Measurements from ENCODE around the gene HNMT. TPM values are rescaled to one million over a fixed set of nuclear protein-coding genes. Genes with fewer than 3 reads are reported as not detected.

HNMT gene
- total and polyA plus RNA-seq, 7 donors: 29.9 to 124 (median 59.2) TPM

DNA sequence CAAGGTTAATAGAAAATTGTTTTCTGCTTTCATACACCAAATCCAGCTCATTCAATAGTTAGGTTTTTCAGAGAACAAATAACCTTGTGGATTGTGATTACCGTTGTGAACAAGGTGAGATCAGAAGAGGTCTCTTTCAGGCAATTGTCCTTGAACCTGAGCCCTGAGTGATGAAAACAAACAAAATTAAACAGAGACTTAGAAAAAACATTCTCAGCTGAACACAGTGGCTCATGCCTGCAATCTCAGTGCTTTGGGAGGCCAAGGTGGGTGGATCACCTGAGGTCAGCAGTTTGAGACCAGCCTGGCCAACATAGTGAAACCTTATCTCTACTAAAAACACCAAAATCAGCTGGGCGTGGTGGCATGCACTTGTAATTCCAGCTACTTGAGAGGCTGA lies 68.1 kb downstream of the HNMT start:
- 60 to 82% methylated on average over 2 of the region's 2 CpGs for WGBS, 2 donors
- no peaks in the 10 kb centered on the region for H3K4me1 ChIP-seq
- no peak overlapping the region for H3K27ac ChIP-seq
- H3K27me3 ChIP-seq: no peaks in the 10 kb centered on the region
- intact Hi-C loops (cut with DNase I): no loop called here
- H3K36me3 ChIP-seq: no peaks in the 10 kb centered on the region
- TF ChIP-seq POLR2AphosphoS5 (IDR thresholded peaks at IDR 0.05) (no peak), POLR2A (IDR thresholded peaks at IDR 0.05) (no peak), EP300 (IDR thresholded peaks at IDR 0.05) (no peak)
- TF ChIP-seq, protein P1, sequence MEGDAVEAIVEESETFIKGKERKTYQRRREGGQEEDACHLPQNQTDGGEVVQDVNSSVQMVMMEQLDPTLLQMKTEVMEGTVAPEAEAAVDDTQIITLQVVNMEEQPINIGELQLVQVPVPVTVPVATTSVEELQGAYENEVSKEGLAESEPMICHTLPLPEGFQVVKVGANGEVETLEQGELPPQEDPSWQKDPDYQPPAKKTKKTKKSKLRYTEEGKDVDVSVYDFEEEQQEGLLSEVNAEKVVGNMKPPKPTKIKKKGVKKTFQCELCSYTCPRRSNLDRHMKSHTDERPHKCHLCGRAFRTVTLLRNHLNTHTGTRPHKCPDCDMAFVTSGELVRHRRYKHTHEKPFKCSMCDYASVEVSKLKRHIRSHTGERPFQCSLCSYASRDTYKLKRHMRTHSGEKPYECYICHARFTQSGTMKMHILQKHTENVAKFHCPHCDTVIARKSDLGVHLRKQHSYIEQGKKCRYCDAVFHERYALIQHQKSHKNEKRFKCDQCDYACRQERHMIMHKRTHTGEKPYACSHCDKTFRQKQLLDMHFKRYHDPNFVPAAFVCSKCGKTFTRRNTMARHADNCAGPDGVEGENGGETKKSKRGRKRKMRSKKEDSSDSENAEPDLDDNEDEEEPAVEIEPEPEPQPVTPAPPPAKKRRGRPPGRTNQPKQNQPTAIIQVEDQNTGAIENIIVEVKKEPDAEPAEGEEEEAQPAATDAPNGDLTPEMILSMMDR (IDR thresholded peaks at IDR 0.05): no peak
- DNase-seq: no peak
- H3K4me3 ChIP-seq: no peak overlapping the region
- H3K9me3 ChIP-seq: no peaks in the 10 kb centered on the region

GRCh38 chr2:138034536-138034935 lies 70.3 kb downstream of the HNMT start:
- H3K27me3 ChIP-seq: no peaks in the 10 kb centered on the region
- H3K27ac ChIP-seq: no peak overlapping the region
- no peaks in the 10 kb centered on the region for H3K9me3 ChIP-seq
- no peak for DNase-seq
- H3K4me3 ChIP-seq: no peak overlapping the region
- H3K4me1 ChIP-seq: no peaks in the 10 kb centered on the region
- intact Hi-C loops (cut with DNase I): no loop called here
- WGBS, 2 donors: 89 to 95% methylated on average over 3 of the region's 3 CpGs
- TF ChIP-seq EP300 (IDR thresholded peaks at IDR 0.05) (no peak), POLR2AphosphoS5 (IDR thresholded peaks at IDR 0.05) (no peak), POLR2A (IDR thresholded peaks at IDR 0.05) (no peak)
- TF ChIP-seq, protein P1 (IDR thresholded peaks at IDR 0.05): no peak
- H3K36me3 ChIP-seq: no peaks in the 10 kb centered on the region

GRCh38 chr2:138035608-138036217 lies 71.4 kb downstream of the HNMT start:
- Histone ChIP-seq H3K27ac (no peak overlapping the region), H3K4me1 (no peaks in the 10 kb centered on the region), H3K36me3 (no peaks in the 10 kb centered on the region), H3K4me3 (no peak overlapping the region), H3K27me3 (no peaks in the 10 kb centered on the region), H3K9me3 (no peaks in the 10 kb centered on the region)
- TF ChIP-seq, protein P1 (IDR thresholded peaks at IDR 0.05): no peak
- no peak for TF ChIP-seq POLR2A (IDR thresholded peaks at IDR 0.05)
- TF ChIP-seq EP300 (IDR thresholded peaks at IDR 0.05): no peak
- no peak for TF ChIP-seq POLR2AphosphoS5 (IDR thresholded peaks at IDR 0.05)
- 73 to 78% methylated on average over 4 of the region's 4 CpGs for WGBS, 2 donors
- intact Hi-C loops (cut with DNase I): no loop called here
- DNase-seq: no peak

DNA sequence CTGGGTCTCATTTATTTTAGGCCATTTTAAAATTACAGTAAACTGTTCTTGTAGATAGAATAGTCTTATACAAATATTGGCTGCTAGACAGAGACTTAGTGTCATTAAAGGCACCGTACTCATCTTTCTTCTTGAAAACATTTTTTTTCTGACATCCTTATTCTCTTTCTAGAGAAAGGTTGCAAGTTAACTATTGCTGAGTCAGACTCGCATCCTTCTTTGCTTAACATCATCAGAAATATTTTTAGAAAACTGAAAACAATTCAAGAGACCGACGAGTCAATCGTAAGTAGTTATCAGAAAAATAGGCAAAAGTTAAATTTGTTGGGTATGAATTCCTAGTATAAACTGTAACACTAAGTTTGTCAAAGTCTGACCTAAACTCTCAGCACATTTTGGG lies 72.2 kb downstream of the HNMT start:
- no peaks in the 10 kb centered on the region for H3K4me1 ChIP-seq
- no peaks in the 10 kb centered on the region for H3K36me3 ChIP-seq
- DNase-seq: no peak
- no peaks in the 10 kb centered on the region for H3K9me3 ChIP-seq
- WGBS, 2 donors: 84 to 86% methylated on average over 5 of the region's 5 CpGs
- intact Hi-C loops (cut with DNase I): no loop called here
- no peaks in the 10 kb centered on the region for H3K27me3 ChIP-seq
- no peak overlapping the region for H3K4me3 ChIP-seq
- H3K27ac ChIP-seq: no peak overlapping the region
- TF ChIP-seq, protein P1 (IDR thresholded peaks at IDR 0.05): no peak
- no peak for TF ChIP-seq POLR2A (IDR thresholded peaks at IDR 0.05)
- no peak for TF ChIP-seq POLR2AphosphoS5 (IDR thresholded peaks at IDR 0.05)
- TF ChIP-seq EP300 (IDR thresholded peaks at IDR 0.05): no peak

DNA sequence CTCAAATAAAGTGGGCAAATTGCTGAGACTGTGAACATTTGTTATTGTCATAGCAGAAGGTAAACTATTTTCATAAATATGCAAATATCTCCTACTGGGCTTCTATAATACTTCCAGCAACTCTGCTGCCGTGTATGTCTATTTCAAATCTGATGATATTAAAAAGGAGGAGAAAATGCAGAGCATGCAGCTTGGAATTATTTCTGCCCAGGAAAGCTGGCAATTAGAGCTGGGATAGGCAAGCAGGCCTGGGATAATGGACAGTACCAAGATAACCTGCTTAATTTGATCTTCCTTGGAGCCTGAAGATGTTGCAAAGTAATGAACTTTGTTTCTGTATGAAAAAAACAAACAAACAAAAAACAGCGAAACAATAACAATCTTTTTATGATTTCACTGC lies 72.8 kb downstream of the HNMT start:
- H3K36me3 ChIP-seq: no peaks in the 10 kb centered on the region
- 92 to 94% methylated on average over 2 of the region's 2 CpGs for WGBS, 2 donors
- intact Hi-C loops (cut with DNase I): no loop called here
- no peak for DNase-seq
- no peaks in the 10 kb centered on the region for H3K4me1 ChIP-seq
- H3K27me3 ChIP-seq: no peaks in the 10 kb centered on the region
- H3K9me3 ChIP-seq: no peaks in the 10 kb centered on the region
- TF ChIP-seq POLR2AphosphoS5 (IDR thresholded peaks at IDR 0.05) (no peak), EP300 (IDR thresholded peaks at IDR 0.05) (no peak), POLR2A (IDR thresholded peaks at IDR 0.05) (no peak)
- TF ChIP-seq, protein P1 (IDR thresholded peaks at IDR 0.05): no peak
- no peak overlapping the region for H3K4me3 ChIP-seq
- no peak overlapping the region for H3K27ac ChIP-seq
